ENCODE data around the gene S1PR2.

DNA sequence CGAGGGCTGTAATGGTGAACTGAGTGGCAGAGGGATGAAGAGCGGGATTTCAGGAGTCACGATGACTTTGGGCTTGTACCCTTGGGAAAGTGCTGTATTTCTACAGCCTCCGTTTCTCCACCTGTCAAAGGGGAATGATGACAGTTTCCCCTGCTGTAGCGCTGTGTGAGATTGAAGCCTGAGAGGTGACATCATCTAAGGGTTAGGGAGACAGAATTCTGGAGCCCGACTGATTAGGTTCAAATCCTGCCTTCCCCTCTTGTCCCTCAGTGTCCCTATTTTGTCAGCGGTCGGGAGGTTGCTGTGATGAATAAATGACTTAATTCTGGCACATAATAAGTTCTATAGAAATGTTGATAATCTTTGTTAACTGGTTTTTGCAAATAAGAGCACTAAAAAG, 21.6 kb upstream of the S1PR2 start:
- TF ChIP-seq POLR2A (IDR thresholded peaks at IDR 0.05): no peak
- TF ChIP-seq, protein P1, sequence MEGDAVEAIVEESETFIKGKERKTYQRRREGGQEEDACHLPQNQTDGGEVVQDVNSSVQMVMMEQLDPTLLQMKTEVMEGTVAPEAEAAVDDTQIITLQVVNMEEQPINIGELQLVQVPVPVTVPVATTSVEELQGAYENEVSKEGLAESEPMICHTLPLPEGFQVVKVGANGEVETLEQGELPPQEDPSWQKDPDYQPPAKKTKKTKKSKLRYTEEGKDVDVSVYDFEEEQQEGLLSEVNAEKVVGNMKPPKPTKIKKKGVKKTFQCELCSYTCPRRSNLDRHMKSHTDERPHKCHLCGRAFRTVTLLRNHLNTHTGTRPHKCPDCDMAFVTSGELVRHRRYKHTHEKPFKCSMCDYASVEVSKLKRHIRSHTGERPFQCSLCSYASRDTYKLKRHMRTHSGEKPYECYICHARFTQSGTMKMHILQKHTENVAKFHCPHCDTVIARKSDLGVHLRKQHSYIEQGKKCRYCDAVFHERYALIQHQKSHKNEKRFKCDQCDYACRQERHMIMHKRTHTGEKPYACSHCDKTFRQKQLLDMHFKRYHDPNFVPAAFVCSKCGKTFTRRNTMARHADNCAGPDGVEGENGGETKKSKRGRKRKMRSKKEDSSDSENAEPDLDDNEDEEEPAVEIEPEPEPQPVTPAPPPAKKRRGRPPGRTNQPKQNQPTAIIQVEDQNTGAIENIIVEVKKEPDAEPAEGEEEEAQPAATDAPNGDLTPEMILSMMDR (IDR thresholded peaks at IDR 0.05): no peak
- no peak for TF ChIP-seq EP300 (IDR thresholded peaks at IDR 0.05)
